Measurements from ENCODE around the gene NMNAT2.

Gene NMNAT2

GRCh38 chr1:183365676-183366075 lies 52.5 kb downstream of the NMNAT2 start:
- DNase-seq (ENCODE audit: low spot score) = no peak

GRCh38 chr1:183365093-183365492 lies 53.1 kb downstream of the NMNAT2 start:
- DNase-seq (ENCODE audit: low spot score) = no peak

GRCh38 chr1:183363972-183364371 lies 54.2 kb downstream of the NMNAT2 start:
- DNase-seq (ENCODE audit: low spot score) = no peak

GRCh38 chr1:183361081-183361480 lies 57.1 kb downstream of the NMNAT2 start:
- no peak for DNase-seq (ENCODE audit: low spot score)

- DNase-seq (ENCODE audit: low spot score) = no peak
These were observed 57.7 kb downstream of the NMNAT2 start for GRCh38 chr1:183360473-183360872.

- no peak for DNase-seq (ENCODE audit: low spot score)
These were observed 61.5 kb downstream of the NMNAT2 start for GRCh38 chr1:183356534-183357182.

GRCh38 chr1:183355797-183356196 lies 62.4 kb downstream of the NMNAT2 start:
- no peak for DNase-seq (ENCODE audit: low spot score)

- no peak for DNase-seq (ENCODE audit: low spot score)
These were observed 63.0 kb downstream of the NMNAT2 start for GRCh38 chr1:183355181-183355580.

GRCh38 chr1:183353597-183353996 lies 64.6 kb downstream of the NMNAT2 start:
- DNase-seq (ENCODE audit: low spot score) = no peak

- no peak for DNase-seq (ENCODE audit: low spot score)
These were observed 68.9 kb downstream of the NMNAT2 start for GRCh38 chr1:183349201-183349711.

- no peak for DNase-seq (ENCODE audit: low spot score)
These were observed 71.9 kb downstream of the NMNAT2 start for GRCh38 chr1:183346276-183346732.

- DNase-seq (ENCODE audit: low spot score) = no peak
These were observed 78.5 kb downstream of the NMNAT2 start for GRCh38 chr1:183339556-183340167.

- DNase-seq (ENCODE audit: low spot score) = no peak
These were observed 87.0 kb downstream of the NMNAT2 start for GRCh38 chr1:183331091-183331742.

GRCh38 chr1:183330335-183330734 lies 87.8 kb downstream of the NMNAT2 start:
- DNase-seq (ENCODE audit: low spot score) = no peak

- DNase-seq (ENCODE audit: low spot score) = no peak
These were observed 89.8 kb downstream of the NMNAT2 start for GRCh38 chr1:183328371-183328770.

GRCh38 chr1:183327434-183328290 lies 90.5 kb downstream of the NMNAT2 start:
- no peak for DNase-seq (ENCODE audit: low spot score)

GRCh38 chr1:183323849-183324683 lies 94.1 kb downstream of the NMNAT2 start:
- no peak for DNase-seq (ENCODE audit: low spot score)

- DNase-seq (ENCODE audit: low spot score) = no peak
These were observed 98.6 kb downstream of the NMNAT2 start for GRCh38 chr1:183319606-183320005.

- DNase-seq (ENCODE audit: low spot score) = no peak
These were observed 99.1 kb downstream of the NMNAT2 start for GRCh38 chr1:183319051-183319450.

GRCh38 chr1:183318433-183318832 lies 99.7 kb downstream of the NMNAT2 start:
- DNase-seq (ENCODE audit: low spot score) = no peak
